Heart left ventricle (tissue), 16 donors: ENCODE data around the gene ABLIM1. TPM values are rescaled to one million over a fixed set of nuclear protein-coding genes. Genes with fewer than 3 reads are reported as not detected.

Source experiments
- ATAC-seq, 4 donors: fragments of 200-7000 bp; cut with Tn5 transposase; one replicate each; pipeline ENCODE4 v1.9.1; 2020 to 2022; ENCODE audit warnings: moderate library complexity in 4 of 4, mild to moderate bottlenecking in 3 of 4, moderate number of reproducible peaks in 1 of 4
- DNase-seq, 5 donors: peaks; one replicate each; pipeline ENCODE4 v3.0.0-alpha.2; 2020
- H3K27ac ChIP-seq, 12 donors: fragments of 200-600 bp; sonication (generic) in 4 of 12; one replicate each; pipeline versions ENCODE4 v1.5.0 to v1.8.0; 2016 to 2022; ENCODE audit warnings: mild to moderate bottlenecking in 2 of 12
- H3K27me3 ChIP-seq, 9 donors: fragments of 200-600 bp; sonication (generic) in 2 of 9; one replicate each; pipeline versions ENCODE4 v1.5.1 to v1.8.0; 2016 to 2022; ENCODE audit warnings: mild to moderate bottlenecking in 3 of 9
- H3K36me3 ChIP-seq, 9 donors: fragments of 200-600 bp; sonication (generic) in 2 of 9; one replicate each; pipeline versions ENCODE4 v1.5.0 to v1.8.0; 2018 to 2022; ENCODE audit warnings: mild to moderate bottlenecking in 2 of 9
- H3K4me1 ChIP-seq, 12 donors: fragments of 200-600 bp; sonication (generic) in 4 of 12; one replicate each; pipeline versions ENCODE4 v1.5.0 to v1.8.0; 2016 to 2022; ENCODE audit warnings: mild to moderate bottlenecking in 3 of 12
- H3K4me3 ChIP-seq, 12 donors: fragments of 200-600 bp; sonication (generic) in 4 of 12; one replicate each; pipeline versions ENCODE4 v1.5.0 to v1.8.0; 2017 to 2022; ENCODE audit warnings: mild to moderate bottlenecking in 9 of 12, moderate library complexity in 4 of 12
- H3K9me3 ChIP-seq, 12 donors: fragments of 200-600 bp; sonication (generic) in 4 of 12; one replicate each; pipeline versions ENCODE4 v1.5.0 to v1.8.0; 2016 to 2022; ENCODE audit warnings: mild to moderate bottlenecking in 1 of 12
- CTCF ChIP-seq, 12 donors: fragments of 200-600 bp; sonication (generic) in 4 of 12; IDR thresholded peaks; one replicate each; pipeline versions ENCODE4 v1.5.0 to v1.8.0; 2018 to 2022; ENCODE audit warnings: antibody characterized with exemption in 12 of 12, mild to moderate bottlenecking in 5 of 12
- POLR2A ChIP-seq, 2 donors: fragments of 450-650 bp; IDR thresholded peaks; one replicate each; pipeline ENCODE4 v1.6.1; 2017; ENCODE audit warnings: antibody characterized with exemption in 2 of 2, mild to moderate bottlenecking in 2 of 2, moderate library complexity in 2 of 2
- WGBS, 4 donors: extraction: QIAGEN DNeasy Blood & Tissue Kit in 2 of 4; methylation state at CpG; one replicate each; pipeline versions ENCODE4 v1.1.5 to v1.1.7; 2013 to 2018; 5-methylcytosine and 5-hydroxymethylcytosine counted together
- intact Hi-C, 10 donors: fragments of 100-400 bp; cut with DNase I; formaldehyde crosslinking; loops; one replicate each; pipeline versions ENCODE4 v1.11.1 to v1.14.2; 2022
- polyA plus RNA-seq, 2 donors: library from polyadenylated mRNA; stranded (reverse); fragments of 200-250 nt; gene quantifications; one replicate each; pipeline ENCODE4 v1.2.3, GENCODE V29; 2013
- total RNA-seq, 9 donors: library from RNA; depleted of rRNA in 2 of 9; stranded (reverse); fragments of >200 nt in 2 of 9; fragmentation: NEBNext Ultra II Directional in 3 of 9; extraction: Animal tissue kit (Norgen Biotek cat#: 25700) in 3 of 9; gene quantifications; one replicate each; pipeline versions ENCODE4 v1.1.0 to v1.2.4, GENCODE V29; 2016 to 2023
- donor health status: ischemic (EF 13 %, LVEDD 7.1; RV severe dilation, severe dysfunction).
- donor health status: healthy with polysubstance abuse.
- donor health status: DM: no; HTN: yes; CAD: no.
- donor health status: DM: no; HTN: no; CAD: no.
- donor health status: ischemic (EF 25% LVEDD 6.9; RV normal size, moderate dysfunction).
- donor health status: ischemic (EF 25% LVEDD 5.7; RV mildly dilated, moderate dysfunction).
- donor health status: healthy.
- donor health status: DM: yes; HTN: yes; CAD: no.
- donor health status: ischemic (EF 35%, LVEDD 5.7; RV mildly dilated, moderate dysfunction).
- donor health status: nonischemic (EF 11% LVEDD 7.7; RV severe dilation, severe dysfunction).
- donor health status: DM: yes; HTN: yes; CAD: no.
- donor health status: PGD.
- donor health status: ischemic (EF 29% LVEDD 5.4; RV normal size, mild dysfunction).
- donor health status: nonischemic (EF 23%, LVEDD 6.1; RV moderate dilation, normal function).

The ABLIM1 gene
- total and polyA plus RNA-seq, 11 donors, result 242 to 713 (median 561) TPM

GRCh38 chr10:114495303-114495702 lies 162.8 kb downstream of the ABLIM1 start:
- no peak for TF ChIP-seq POLR2A (IDR thresholded peaks at IDR 0.05)
- no peak for TF ChIP-seq CTCF (IDR thresholded peaks at IDR 0.05)
- intact Hi-C loops, result no loop called here

GRCh38 chr10:114492351-114493037 lies 165.6 kb downstream of the ABLIM1 start:
- no peak for DNase-seq
- Histone ChIP-seq H3K4me1 (peaks cover 3 to 67% (median 44%) of the 10 kb centered on the region in 12 donors), H3K36me3 (peaks cover 0 to 59% (median 24%) of the 10 kb centered on the region in 9 donors), H3K27me3 (no peaks in the 10 kb centered on the region), H3K9me3 (no peaks in the 10 kb centered on the region), H3K4me3 (no peak overlapping the region), H3K27ac (peak overlapping the region in 11 of 12 donors; percentile 20 to 64 (median 45))
- intact Hi-C loops, result loop anchor here in 1 of 10 donors (5.0 kb wide), 1 partner anchor 45 kb away; no protein-coding TSS in a partner anchor
- 22 to 31% (median 26%) methylated on average over 4 of the region's 4 CpGs for WGBS, 4 donors
- TF ChIP-seq POLR2A (IDR thresholded peaks at IDR 0.05) (no peak), CTCF (IDR thresholded peaks at IDR 0.05) (no peak)
- ATAC-seq, result peak in 1 of 4 donors; percentile 21

More at GRCh38 chr10:114495303-114495702, 162.8 kb downstream of the ABLIM1 start:
- Histone ChIP-seq H3K27ac (no peak overlapping the region), H3K4me1 (peaks cover 0 to 61% (median 39%) of the 10 kb centered on the region in 12 donors), H3K9me3 (no peaks in the 10 kb centered on the region), H3K36me3 (peaks cover 0 to 48% (median 15%) of the 10 kb centered on the region in 9 donors), H3K27me3 (no peaks in the 10 kb centered on the region), H3K4me3 (no peak overlapping the region)
- no peak for ATAC-seq
- DNase-seq, result no peak
- 92 to 96% (median 94%) methylated on average over 3 of the region's 3 CpGs for WGBS, 4 donors

GRCh38 chr10:114491933-114492332 lies 166.1 kb downstream of the ABLIM1 start:
- peak; percentile 52 to 75 (median 60) for ATAC-seq
- Histone ChIP-seq H3K4me1 (peaks cover 3 to 71% (median 46%) of the 10 kb centered on the region in 12 donors), H3K27ac (peak overlapping the region in 11 of 12 donors; percentile 20 to 64 (median 54)), H3K36me3 (peaks cover 0 to 64% (median 28%) of the 10 kb centered on the region in 9 donors), H3K9me3 (no peaks in the 10 kb centered on the region), H3K4me3 (no peak overlapping the region), H3K27me3 (no peaks in the 10 kb centered on the region)
- TF ChIP-seq POLR2A (IDR thresholded peaks at IDR 0.05) (no peak), CTCF (IDR thresholded peaks at IDR 0.05) (no peak)
- 5 to 20% (median 11%) methylated on average over 4 of the region's 4 CpGs for WGBS, 4 donors
- peak in 4 of 5 donors; percentile 39 to 61 (median 48) for DNase-seq
- intact Hi-C loops, result loop anchor here in 1 of 10 donors (5.0 kb wide), 1 partner anchor 45 kb away; no protein-coding TSS in a partner anchor

- Histone ChIP-seq H3K27me3 (no peaks in the 10 kb centered on the region), H3K27ac (peak overlapping the region in 11 of 12 donors; percentile 20 to 64 (median 54)), H3K4me1 (peaks cover 3 to 74% (median 46%) of the 10 kb centered on the region in 12 donors), H3K36me3 (peaks cover 0 to 68% (median 32%) of the 10 kb centered on the region in 9 donors), H3K4me3 (no peak overlapping the region), H3K9me3 (no peaks in the 10 kb centered on the region)
- DNase-seq, result peak in 1 of 5 donors; percentile 66
- intact Hi-C loops, result loop anchor here in 1 of 10 donors (5.0 kb wide), 1 partner anchor 46 kb away; no protein-coding TSS in a partner anchor
- peak in 2 of 4 donors; percentile 11 to 49 for ATAC-seq
- TF ChIP-seq POLR2A (IDR thresholded peaks at IDR 0.05) (no peak), CTCF (IDR thresholded peaks at IDR 0.05) (no peak)
- WGBS, 4 donors, result 31 to 48% (median 41%) methylated on average over 3 of the region's 3 CpGs
These were observed 166.7 kb downstream of the ABLIM1 start for GRCh38 chr10:114491419-114491818.
